HG02981 (cell line): Measurements from ENCODE around the gene UBAC2.

Experiments
- ATAC-seq: cut with Tn5 transposase; IDR thresholded peaks from one replicate; pipeline ENCODE4 v1.9.1; 2021; ENCODE audit warnings: mild to moderate bottlenecking, moderate library complexity; ENCODE audit not compliant: unreplicated experiment

The UBAC2 gene

DNA sequence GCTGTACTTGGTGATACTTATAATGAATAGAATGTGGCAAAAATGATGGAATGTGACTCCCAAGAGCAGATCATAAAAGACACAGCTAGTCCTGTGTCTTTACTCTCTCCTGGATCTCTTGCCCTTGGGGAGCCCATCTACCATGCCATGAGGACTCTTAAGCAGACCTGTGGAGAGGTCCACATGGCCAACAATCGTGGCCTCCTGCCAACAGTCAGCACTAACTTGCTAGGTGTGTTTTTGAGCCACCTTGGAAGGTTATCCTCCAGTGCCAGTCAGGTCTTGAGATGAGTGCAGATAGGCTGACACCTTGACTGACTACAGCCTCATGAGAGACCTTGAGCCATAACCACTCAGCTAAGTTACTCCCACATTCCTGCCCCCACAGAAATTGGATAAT, 128.8 kb downstream of the UBAC2 start:
- ATAC-seq = no peak

DNA sequence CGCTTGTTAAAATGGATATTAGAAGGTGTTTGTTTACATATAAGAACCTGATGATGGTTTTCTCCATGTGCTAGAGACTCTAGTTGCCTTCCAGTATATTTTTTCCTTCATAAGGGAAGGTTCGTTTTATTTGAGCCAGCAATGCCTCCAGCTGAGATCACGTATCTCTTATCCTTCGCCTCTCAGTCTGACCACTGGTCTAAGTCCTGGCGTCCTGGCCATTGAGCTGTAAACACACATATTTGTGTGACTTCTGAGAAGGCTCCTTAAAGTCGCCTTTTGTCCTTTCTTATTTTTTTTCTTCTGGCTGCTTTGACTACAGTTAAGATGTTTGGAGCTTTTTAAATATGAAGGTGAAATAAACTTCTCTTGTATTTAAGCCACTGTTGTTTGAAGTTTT, 130.3 kb downstream of the UBAC2 start:
- ATAC-seq = no peak

DNA sequence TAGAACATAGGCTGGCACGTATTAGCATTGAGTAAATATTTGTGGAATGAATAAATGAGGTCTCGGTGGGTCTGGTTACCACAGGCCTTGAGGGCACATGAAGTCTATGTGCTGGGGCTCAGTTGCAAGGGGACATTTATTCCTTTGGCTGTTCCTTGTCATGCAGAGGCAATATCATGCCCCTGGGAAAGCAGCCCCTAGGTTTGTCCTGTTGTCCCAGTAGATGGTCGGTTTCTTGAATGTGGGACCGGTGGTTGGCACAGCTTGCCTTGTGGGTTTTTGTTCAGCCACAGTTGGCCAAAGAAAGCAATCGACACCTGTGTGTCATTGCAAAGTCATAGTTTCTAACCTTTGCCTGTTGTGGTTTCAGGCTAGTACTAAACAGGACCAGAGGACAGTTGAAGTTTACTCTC, 131.2 kb downstream of the UBAC2 start:
- peak; percentile 73 for ATAC-seq

DNA sequence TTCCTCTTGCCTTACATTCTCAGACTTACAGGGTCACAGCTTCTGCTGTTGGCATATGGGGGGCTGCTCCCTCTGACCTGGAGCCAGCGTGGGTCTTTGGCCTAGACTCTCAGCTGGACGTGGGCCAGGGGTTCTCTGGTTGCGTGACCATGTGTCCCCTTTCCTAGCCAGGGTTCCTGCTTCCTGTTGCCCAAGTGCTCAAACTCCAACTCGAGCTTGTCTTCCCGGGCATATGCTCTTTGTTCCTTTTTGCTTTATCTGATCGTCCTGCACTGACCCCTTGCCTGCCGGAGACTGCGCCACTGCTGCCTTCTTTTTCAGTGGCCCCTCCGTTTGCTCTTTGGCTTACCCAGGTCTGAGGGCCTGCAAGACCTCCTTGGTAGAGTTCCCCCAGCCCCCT, 131.8 kb downstream of the UBAC2 start:
- ATAC-seq = no peak

DNA sequence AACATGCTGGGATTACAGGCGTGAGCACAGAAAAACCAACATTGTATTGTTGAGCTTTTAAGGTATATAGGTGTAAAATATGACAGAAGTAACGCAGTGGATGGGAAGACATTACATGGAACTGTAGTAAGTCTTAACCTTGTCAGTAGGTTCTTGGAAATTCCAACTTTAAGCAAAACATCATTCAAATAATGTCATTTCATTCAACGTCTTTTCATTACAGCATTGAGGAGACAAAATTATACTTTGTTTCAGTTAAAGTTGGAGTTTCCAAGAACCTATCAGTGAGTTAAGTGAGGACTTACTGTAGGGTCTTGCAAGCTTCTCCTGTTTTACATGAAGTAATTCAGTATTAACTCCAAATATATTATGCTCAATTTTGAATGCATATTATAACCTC, 133.6 kb downstream of the UBAC2 start:
- ATAC-seq = no peak

DNA sequence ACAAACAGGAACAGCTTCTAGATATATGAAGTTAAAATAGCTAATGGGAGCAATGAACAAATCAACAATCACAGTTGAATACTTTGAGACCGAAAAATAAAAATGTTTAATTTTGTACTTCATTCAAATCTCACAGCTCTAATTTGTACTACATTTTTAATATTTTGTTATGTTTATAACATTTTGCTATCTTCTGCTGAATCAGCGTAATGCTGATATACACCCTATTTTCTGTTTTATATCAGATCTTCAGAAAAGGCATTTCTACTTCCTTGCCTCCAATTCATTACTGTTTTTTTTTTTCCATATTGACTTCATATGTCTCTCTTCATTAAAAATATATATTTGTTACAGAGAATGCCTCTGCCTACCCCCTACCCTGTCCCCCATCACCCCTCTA, 134.4 kb downstream of the UBAC2 start:
- no peak for ATAC-seq

DNA sequence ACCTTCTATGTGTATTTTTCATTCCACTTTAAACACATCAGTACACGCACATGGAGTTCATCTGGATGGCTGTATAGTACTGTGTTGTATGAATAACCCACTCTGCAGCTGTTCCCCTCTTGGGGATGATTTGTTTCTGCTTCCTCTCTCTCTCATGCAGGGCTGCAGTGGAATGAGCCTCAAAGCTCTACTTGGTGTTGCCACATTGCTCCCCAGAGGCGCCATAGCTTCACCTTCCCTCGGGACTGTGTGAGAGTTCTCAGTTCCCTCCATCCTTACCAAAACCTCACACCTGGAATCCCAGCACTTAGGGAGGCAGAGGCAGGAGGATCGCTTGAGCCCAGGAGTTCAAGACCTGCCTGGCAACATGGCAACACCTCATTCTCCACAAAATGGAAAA, 134.9 kb downstream of the UBAC2 start:
- peak; percentile 64 for ATAC-seq

DNA sequence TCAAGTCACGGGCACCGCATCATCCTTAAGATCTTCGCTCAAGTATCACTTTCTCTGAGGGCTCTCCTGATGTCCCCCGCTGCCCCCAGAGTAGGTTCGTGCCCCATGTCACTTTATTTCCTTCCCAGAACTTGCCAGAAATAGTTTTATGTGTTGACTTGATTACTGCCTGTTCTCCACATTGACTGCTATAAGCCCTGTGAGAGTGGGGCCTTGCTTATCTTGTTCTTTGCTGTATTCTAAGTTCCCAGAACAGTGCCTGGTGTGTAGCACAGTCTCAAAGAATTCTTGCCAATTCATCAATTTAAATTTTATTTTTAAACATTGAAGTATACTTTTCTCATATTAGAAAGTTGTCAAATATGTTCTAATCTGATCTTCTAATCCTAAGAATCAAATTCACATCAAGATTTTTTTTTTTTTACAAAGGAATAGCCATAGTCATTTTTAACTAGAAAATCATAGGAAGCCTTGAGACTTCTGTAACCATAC, 138.6 kb downstream of the UBAC2 start:
- ATAC-seq = no peak

DNA sequence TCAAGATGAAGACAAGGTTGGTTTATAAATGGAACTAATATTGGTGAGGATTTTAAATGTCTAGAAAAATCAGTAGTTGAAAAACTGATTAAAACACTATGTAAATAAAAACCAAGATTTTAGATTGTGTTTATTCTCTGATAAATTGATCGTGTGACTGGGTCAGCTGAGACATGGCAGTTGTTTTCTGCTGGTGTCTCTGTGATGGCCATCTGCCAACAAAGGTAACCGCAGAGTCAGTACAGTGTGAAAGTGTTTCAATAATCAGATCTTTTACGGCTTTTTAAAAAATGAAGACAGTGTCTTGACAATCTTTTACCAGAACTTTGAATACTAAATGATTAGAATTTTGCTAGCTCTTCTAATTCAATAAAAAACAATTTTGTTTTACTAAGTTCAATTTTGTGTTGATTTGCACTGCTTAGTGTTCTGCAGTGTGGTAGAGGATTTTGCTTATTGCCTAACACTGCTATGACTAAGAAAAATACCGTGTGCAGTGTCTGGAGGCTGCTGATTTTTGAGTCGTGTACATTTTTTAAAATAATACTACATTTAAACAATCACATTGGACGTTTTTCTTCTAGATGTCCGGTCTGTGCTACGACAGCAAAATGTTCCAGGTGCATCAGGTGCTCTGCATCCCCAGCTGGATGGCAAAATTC, 139.2 kb downstream of the UBAC2 start:
- ATAC-seq = no peak

DNA sequence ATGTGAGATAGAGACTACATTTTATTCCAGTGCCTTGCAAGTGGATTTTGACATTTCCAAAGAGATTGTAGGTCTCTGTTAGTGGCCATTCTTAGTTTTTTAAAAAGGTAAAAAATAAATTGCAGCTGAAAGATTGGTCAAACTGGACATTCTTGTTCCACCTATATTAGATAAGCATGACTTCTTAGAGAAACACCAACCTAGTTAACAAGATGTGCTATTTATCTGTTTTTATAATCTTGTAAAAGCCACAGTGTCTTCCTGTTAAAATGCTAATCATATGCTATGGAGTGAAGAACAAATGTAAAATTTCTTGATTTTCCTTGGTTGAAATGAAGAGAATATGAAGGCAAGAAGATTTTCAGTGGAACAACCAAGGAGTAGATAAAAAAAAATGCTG, 140.0 kb downstream of the UBAC2 start:
- no peak for ATAC-seq

DNA sequence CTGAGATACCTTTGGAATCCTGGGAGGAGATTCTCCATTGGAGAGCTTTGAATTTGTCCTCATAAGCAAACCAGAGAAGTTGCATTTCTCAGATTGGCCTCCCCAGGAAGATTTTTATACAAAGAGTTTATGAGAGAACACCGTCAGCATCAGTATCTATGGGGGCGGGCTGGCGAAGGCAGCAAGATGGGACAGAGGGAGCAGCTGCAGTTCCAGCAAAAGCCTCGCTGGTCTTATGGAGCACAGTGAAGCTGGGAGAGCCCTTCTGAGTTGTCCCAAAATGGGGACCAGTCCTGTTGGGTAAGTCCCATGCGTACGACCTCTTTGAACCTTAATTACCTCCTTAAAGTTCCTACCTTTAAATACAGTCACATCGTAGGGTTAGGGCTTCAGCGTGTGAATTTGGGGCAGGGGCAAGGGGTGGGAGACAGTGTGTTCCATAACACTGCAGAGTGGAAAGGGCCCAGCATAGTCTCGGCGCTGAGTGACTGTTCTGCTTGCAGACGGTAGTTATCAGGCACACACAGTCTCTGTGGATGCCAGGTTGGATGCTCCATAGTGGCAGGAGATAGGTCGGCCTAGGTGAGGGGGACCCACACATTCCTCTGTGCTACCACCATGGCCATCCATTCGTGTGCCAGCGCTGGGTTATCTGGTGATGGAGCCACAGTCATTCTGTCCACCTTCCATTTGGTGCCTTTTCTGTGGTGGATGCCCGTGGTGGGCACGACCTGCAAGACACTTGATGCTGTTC, 141.5 kb downstream of the UBAC2 start:
- no peak for ATAC-seq

DNA sequence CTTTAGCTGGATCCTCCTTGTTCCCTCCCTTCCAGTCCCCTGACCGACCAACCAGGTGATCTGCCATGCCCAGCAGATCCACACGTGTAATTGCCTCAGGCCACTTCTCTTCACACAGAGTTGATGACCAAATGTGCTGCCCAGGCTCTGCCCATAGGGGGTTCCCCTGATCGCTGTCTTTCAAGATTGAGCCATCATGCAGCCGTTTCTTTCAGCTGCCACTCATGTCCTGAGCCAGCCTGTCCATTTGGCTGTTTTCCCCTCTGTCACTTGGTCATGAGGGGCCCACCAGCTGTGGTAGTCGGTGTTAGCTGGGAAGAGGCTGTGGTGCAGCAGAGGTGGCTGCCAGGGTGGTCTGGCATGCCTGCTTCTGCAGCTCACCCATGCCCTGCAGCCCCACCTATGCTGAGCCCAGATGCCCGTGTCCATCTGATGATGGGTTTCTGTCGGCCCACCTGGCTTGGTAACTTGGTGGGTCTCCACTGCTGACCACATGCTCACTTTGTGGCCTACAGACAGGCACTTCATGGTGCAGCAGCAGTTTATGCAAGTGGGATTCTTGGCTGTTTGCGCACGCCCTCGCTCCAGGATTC, 142.2 kb downstream of the UBAC2 start:
- ATAC-seq = no peak

DNA sequence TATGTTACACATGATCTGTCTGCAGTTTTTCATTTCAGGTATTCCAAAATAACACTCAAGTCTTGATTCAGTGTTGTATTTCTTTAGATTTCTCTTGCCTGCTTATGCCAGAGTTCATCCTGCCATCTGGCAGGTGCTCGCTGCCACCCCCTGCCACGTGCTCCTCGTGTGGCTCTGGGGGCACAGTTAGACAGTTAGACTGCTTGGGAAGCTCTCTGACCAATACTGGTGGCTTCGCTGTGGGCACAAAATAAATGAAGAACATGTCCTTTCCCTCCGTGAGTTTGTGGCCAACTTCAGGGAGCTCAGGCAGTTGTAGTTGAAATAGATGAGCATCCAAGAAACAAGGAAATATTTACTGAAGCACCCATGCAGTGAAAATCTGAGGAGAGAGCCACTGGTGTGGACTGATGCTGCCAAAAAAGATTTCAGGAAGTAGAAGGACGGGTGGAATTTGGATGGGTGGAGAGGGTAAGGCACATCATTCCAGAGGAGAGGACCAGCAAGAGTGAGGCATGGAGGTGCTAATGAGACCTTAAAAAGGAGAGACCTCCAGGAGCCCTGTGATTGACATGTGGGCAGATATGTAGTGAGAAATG, 144.1 kb downstream of the UBAC2 start:
- ATAC-seq = no peak

DNA sequence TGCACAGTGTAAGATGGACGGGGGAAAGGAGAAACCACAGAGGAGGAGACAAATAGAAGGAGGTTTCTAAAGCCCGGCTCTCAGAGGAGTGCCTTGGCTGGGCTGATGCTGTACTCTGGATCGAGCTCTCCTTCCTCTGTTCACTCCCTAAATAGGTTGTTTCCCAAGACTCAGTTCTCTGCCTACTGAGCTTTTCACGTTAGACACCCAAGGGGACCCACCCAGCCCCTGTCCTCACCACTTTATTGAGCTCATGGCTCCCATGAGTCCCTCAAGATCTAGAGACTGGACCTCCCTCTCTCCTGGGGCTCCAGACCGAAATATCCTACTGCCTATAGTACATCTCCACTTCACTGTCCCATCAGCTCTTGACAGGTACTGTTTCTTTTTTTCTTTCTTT, 144.7 kb downstream of the UBAC2 start:
- no peak for ATAC-seq

DNA sequence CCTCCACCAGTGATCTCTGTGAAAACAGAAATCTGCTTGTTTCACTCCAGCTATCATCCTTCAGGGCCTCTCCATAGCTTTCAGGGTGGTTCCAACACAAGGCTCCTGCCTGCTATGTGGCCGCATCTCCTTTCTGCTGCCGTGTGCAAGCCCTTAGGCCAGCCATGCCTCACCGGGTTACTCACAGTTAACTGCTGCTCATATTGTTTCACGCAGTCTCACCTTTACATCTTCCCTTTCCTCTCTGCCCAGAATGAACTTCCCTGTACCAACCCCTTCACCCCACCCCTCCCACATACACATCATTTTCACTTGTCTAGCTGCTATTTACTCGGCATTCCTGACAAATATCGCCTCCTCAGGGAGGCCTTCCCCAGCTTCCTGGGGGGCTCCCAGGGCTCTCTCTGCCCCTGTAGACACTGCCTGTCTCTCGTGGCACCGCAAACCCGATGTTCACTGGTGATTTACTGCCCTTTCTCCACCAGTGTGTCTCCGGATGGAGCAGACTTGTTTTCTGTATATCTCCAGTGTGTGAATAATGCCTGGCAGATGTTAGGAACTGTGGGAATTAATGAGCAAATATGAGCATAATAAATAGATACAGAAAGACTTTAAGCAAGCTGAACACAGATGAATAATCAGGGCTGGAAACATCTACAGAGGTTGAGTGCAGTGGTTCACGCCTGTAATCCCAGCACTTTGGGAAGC, 145.8 kb downstream of the UBAC2 start:
- ATAC-seq = no peak

DNA sequence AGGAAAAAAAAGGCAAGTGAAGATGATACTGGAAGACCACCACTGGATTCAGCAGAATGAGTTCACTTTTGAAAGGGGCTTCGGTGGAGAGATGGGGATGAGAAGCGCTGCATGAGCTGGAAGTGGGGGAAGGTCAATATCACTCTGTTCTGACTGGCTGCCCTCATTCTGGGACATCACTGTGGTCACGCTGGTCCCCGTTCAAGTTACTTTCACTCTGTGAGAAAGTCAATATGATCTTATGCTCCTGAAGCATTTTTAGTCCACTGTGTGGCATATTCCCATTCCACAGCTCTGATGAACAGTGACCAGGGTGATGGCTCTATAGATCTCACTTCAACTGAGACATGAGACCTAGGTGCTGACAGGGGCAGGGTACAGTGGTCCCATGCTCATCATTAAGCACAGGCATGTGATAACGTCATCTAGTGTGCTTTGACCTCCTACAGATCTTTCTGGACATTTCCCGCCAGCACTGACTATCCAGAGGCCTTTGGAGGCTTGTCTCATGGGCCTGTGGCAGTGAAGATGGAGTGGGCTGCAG, 146.8 kb downstream of the UBAC2 start:
- ATAC-seq = peak; percentile 13

DNA sequence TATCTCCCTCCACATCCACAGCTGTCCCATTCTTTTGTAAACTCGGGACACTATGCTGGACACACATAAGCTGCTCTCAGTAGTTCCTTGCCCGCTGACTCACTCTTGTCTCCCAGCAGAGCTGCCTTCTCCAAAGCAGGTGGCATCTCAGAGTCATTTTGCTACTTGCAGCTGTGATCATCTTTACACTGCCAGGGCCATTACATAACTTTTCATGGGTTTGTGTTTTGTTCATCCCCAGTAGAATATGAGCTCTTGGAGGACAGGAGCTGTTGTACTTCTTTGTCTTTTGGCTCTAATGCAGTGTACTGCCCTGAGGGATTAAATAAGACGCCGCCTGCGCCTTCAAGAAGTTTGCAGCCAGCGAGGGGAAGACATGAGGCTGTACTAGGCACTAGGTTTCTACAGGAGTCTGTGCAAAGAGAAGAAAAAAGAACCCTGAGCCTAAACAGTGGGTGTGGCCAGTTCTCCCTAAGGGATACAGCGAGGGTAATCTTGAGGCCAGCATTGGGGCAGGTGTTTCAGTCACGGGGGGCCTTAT, 147.3 kb downstream of the UBAC2 start:
- peak; percentile 48 for ATAC-seq

DNA sequence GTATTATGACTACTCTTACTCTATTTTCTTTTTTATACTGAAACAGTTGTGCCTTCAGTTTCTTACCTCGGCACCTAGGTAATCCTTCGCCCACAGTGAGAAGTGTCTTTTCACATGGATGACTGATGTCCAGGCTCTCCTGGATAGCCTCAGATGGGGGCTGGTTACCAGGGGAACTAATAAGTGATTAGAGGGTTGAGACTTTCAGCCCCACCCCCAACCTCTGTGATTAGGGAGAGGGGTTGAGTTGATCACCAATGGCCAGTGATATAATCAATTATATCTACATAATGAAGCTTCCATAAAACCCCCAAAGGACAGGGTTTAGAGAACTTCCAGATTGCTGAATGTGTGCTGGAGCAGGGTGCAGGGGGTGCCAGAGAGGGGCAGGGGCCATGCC, 149.5 kb downstream of the UBAC2 start:
- ATAC-seq = no peak

DNA sequence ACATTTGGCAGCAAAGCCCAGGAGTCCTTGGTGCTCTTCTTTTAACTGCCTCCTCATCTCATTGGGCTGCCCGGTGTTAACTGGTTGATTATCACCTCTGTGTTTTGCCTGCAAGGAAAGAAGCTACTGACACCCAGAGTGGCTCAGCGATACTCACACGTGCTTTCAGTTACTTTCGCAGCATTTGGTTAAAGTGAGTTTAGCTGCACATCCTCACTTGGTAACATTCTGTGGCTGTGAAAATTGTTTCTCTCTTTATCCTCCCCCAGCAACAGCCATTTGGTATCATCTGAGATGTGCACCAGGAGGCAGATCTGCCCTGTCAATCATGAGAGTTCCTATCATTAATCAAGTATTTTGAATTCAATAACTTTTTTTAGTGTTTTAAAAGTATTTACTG, 151.1 kb downstream of the UBAC2 start:
- ATAC-seq = no peak
